Caki2 (cell line): ENCODE results near the gene CAPN11. TPM values are rescaled to one million over a fixed set of nuclear protein-coding genes. Genes with fewer than 3 reads are reported as not detected.

Source experiments
- DNase-seq: peaks from one replicate; pipeline ENCODE4 v3.0.0-alpha.2; 2015; ENCODE audit warnings: low read depth
- in situ Hi-C: cut with HindIII; loops from 2 replicates; pipeline ENCODE4 v1.10.0; 2016; ENCODE audit warnings: low sequenced_read_pairs, low pct_unique_long_range_greater_than_20kb, mixed read lengths
- total RNA-seq: library from RNA; depleted of rRNA; stranded (reverse); fragments of >200 nt; shearing (Covaris generic); gene quantifications from 2 replicates; pipeline ENCODE4 v1.2.3, GENCODE V29; 2014; ENCODE audit warnings: low replicate concordance

Gene CAPN11
- total RNA-seq, 1 experiment from 2014 or later: not detected

- no peak for DNase-seq
- in situ Hi-C loops: no loop called here
These were observed 9.1 kb upstream of the CAPN11 start for GRCh38 chr6:44149369-44150012.

- in situ Hi-C loops: no loop called here
- no peak for DNase-seq
These were observed 8.2 kb upstream of the CAPN11 start for GRCh38 chr6:44150317-44150917.

- in situ Hi-C loops: no loop called here
These were observed 7.1 kb upstream of the CAPN11 start for GRCh38 chr6:44151348-44152108.

GRCh38 chr6:44152109-44152461 is 6.5 kb upstream of the CAPN11 start:
- DNase-seq: no peak
- in situ Hi-C loops: no loop called here

More at GRCh38 chr6:44151348-44152108, 7.1 kb upstream of the CAPN11 start:
- peak; percentile 44 for DNase-seq

GRCh38 chr6:44152533-44152932 is 6.1 kb upstream of the CAPN11 start:
- in situ Hi-C loops: no loop called here
- no peak for DNase-seq

- in situ Hi-C loops: no loop called here
- DNase-seq: no peak
These were observed 4.6 kb upstream of the CAPN11 start for GRCh38 chr6:44154067-44154466.

- in situ Hi-C loops: no loop called here
These were observed 2.0 kb upstream of the CAPN11 start for GRCh38 chr6:44156494-44157151.

GRCh38 chr6:44157152-44157521 is 1.5 kb upstream of the CAPN11 start:
- in situ Hi-C loops: no loop called here
- DNase-seq: no peak

More at GRCh38 chr6:44156494-44157151, 2.0 kb upstream of the CAPN11 start:
- no peak for DNase-seq

- in situ Hi-C loops: no loop called here
- DNase-seq: no peak
These were observed 3.3 kb downstream of the CAPN11 start for GRCh38 chr6:44161997-44162338.

GRCh38 chr6:44162876-44163625 is 4.4 kb downstream of the CAPN11 start:
- no peak for DNase-seq
- in situ Hi-C loops: no loop called here

- in situ Hi-C loops: no loop called here
- DNase-seq: no peak
These were observed 7.5 kb downstream of the CAPN11 start for GRCh38 chr6:44166116-44166515.

- in situ Hi-C loops: no loop called here
- DNase-seq: no peak
These were observed 8.1 kb downstream of the CAPN11 start for GRCh38 chr6:44166591-44167184.

- no peak for DNase-seq
- in situ Hi-C loops: no loop called here
These were observed 8.9 kb downstream of the CAPN11 start for GRCh38 chr6:44167567-44167966.

- in situ Hi-C loops: no loop called here
These were observed 10.5 kb downstream of the CAPN11 start for GRCh38 chr6:44169154-44169553.

GRCh38 chr6:44169886-44170570 is 11.4 kb downstream of the CAPN11 start:
- in situ Hi-C loops: no loop called here
- no peak for DNase-seq

More at GRCh38 chr6:44169154-44169553, 10.5 kb downstream of the CAPN11 start:
- DNase-seq: no peak

- DNase-seq: no peak
- in situ Hi-C loops: no loop called here
These were observed 13.4 kb downstream of the CAPN11 start for GRCh38 chr6:44171899-44172546.
